Subcutaneous adipose tissue (tissue), 4 donors: ENCODE data around the gene TAF5L. TPM values are rescaled to one million over a fixed set of nuclear protein-coding genes. Genes with fewer than 3 reads are reported as not detected.

ENCODE experiments used
- CTCF ChIP-seq: fragments of 450-650 bp; IDR thresholded peaks from one replicate; pipeline ENCODE4 v1.5.1; 2016; ENCODE audit warnings: low read depth, mild to moderate bottlenecking, control low read depth, antibody characterized with exemption, moderate library complexity
- total RNA-seq, 4 donors: library from RNA; depleted of rRNA; stranded (reverse); fragments of >200 nt; gene quantifications; one replicate each; pipeline ENCODE4 v1.1.0, GENCODE V29; 2016

Gene TAF5L
- total RNA-seq, 4 donors from 2014 or later, result 11.9 to 19.9 (median 18.9) TPM

- no peak for TF ChIP-seq CTCF
Measured at GRCh38 chr1:229557200-229557850, 68.6 kb downstream of the TAF5L start.

- no peak for TF ChIP-seq CTCF
Measured at GRCh38 chr1:229554886-229555621, 70.9 kb downstream of the TAF5L start.

GRCh38 chr1:229553621-229554130, 72.2 kb downstream of the TAF5L start:
- TF ChIP-seq CTCF, result no peak

- TF ChIP-seq CTCF, result no peak
Measured at GRCh38 chr1:229552732-229553131, 73.2 kb downstream of the TAF5L start.

GRCh38 chr1:229550812-229551567, 74.9 kb downstream of the TAF5L start:
- TF ChIP-seq CTCF, result no peak

GRCh38 chr1:229547542-229547941, 78.4 kb downstream of the TAF5L start:
- no peak for TF ChIP-seq CTCF

GRCh38 chr1:229544587-229544986, 81.3 kb downstream of the TAF5L start:
- no peak for TF ChIP-seq CTCF
